Renal cortical epithelial cell (primary cell): ENCODE data around the gene PRM3. TPM values are rescaled to one million over a fixed set of nuclear protein-coding genes. Genes with fewer than 3 reads are reported as not detected.

Source experiments
- DNase-seq: peaks from one replicate; pipeline ENCODE4 v3.0.0-alpha.2; 2011; ENCODE audit warnings: low read depth
- total RNA-seq: library from RNA; depleted of rRNA; stranded (reverse); fragments of >200 nt; gene quantifications from 2 replicates; pipeline ENCODE4 v1.2.3, GENCODE V29; 2014

Gene PRM3
- total RNA-seq, 1 donor from 2014 or later = not detected

DNA sequence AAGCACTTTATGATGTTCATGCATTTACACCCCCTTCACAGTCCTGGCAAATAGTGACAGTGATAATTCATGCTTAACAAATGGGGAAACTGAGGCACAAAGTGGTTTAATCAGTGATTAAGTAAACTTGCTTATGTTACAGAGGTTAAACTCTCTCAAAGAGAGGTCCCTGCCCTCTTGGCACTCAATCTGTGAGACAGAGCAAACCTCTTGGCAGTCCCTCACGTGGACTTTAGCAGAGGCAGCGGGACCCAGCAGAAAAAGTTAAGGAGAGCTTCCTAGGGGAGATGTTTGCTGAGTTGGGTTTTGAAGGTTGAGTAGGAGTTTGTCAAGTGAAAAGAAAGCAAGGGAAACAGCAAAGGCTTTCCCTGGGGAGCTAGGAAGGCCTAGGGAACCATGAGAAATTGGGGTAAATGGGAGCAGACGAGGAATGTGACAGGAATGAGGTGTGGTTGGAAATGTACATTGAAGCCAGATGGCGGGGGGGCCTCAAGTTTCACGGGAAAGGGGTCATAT lies 28.1 kb downstream of the PRM3 start:
- DNase-seq = no peak

DNA sequence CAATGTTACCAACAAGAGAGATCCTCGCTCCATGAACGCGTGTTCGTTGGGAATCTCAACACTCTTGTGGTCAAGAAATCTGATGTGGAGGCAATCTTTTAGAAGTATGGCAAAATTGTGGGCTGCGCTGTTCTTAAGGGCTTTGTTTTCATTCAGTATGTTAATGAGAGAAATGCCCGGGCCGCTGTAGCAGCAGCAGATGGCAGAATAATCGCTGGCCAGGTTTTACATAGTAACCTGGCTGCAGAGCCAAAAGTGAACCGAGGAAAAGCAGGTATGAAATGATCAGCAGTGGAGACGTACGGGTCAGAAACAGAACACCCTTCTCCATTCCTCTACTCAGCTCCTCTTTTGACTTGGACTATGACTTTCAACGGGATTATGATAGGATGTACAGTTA lies 30.8 kb downstream of the PRM3 start:
- no peak for DNase-seq

DNA sequence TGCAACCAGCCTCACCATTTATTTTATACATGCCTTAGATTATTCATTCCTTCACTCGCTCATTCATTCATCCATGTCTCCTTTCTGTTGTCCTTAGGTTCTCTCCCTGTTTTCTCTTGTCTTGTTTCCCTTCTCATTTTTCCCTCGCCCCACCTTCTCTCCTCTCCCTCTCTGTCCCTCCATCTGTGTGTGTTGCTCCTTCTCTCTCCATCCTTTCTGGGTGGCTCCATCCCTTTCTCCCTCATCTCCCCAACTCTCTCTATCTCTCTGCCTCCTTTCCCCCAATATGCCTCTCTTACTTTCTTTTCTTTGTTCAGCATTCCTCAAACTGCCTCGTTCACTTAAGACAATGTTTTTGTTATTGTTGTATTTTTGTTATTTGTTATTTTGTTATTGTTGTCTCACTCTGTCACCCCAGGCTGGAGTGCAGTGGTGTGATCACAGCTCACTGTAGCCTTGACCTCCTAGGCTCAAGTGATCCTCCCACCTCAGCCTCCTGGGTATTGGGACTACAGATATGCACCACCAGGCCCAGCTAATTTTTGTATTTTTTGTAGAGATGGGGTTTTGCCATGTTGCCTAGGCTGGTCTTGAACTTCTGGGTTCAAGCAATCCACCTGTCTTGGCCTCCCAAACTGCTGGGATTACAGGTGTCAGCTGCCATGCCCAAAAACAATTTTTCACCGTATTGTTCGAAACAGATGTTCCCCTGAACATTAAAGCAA lies 31.8 kb downstream of the PRM3 start:
- no peak for DNase-seq

DNA sequence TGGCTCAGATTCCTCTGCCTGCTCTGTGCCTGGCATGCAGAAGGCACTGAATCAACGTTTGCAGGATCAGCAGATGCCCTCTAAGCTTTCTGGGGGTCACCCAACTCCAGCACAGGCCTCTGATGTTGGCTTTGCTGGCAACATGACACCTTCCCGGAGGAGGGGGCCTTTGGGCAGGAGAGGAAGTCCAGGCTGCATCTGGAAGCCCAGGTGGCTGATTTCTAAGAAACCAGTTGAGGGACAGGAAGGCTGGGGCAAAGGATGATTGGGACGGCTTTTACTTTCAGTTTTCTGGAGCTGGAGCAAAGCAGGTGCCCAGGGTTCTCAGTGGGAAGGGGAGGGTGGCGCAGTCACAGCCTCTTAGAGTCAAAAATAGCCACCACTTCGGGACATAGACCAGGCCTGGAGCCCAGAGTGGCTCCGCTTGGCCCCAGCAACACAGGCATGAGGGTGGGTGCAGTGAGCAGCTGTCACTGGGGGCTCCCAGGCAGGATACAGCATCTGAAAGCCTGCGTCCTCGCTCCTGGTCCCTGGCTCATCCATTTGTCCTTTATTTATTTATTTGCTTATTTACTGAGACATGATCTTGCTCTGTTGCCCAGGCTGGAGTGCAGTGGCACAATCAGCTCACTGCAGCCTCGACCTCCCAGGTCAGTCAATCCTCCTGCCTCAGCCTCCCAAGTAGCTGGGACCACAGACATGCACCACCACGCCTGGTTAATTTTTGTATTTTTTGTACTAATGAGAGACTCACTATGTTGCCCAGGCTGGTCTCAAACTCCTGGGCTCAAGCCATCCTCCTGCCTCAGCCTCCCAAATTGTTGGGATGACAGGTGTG lies 32.6 kb downstream of the PRM3 start:
- DNase-seq = no peak

DNA sequence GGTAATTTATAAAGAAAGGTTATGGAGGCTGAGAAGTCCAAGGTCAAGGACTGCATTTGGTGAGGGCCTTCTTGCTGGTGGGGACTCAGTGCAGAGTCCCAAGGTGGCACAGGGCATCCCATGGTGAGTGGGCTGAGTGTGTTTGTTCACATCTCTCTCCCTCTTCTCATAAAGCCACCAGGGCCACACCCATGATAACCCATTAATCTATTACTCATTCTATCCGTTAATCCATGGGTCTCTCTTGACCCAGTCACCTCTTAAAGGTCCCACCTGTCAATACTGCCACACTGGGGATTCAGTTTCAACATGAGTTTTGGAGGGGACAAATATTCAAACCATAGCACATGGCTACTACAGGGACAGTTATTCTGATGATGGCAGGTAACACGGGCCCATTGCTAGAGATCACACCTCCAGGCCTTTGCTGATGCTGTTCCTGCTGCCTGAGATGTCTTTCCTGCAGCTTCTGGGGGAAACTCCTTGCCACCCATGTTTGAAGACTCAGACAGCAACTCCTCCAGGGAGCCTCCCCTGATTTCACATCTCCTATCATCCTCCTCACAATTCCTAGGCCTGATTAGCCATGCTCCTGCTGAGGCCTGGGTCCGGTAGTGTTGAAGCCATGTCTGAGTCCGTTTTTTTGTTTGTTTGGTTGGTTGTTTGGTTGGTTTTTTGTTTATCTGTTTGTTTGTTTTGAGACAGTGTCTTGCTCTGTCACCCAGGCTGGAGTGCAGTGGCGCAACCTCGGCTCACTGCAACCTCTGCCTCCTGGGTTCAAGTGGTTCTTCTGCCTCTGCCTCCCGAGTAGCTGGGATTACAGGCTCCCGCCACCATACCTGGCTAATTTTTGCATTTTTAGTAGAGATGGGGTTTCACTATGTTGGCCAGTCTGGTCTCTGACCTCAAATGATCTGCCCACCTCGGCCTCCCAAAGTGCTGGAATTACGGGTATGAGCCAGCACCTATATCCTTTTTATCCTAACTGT lies 33.5 kb downstream of the PRM3 start:
- no peak for DNase-seq

DNA sequence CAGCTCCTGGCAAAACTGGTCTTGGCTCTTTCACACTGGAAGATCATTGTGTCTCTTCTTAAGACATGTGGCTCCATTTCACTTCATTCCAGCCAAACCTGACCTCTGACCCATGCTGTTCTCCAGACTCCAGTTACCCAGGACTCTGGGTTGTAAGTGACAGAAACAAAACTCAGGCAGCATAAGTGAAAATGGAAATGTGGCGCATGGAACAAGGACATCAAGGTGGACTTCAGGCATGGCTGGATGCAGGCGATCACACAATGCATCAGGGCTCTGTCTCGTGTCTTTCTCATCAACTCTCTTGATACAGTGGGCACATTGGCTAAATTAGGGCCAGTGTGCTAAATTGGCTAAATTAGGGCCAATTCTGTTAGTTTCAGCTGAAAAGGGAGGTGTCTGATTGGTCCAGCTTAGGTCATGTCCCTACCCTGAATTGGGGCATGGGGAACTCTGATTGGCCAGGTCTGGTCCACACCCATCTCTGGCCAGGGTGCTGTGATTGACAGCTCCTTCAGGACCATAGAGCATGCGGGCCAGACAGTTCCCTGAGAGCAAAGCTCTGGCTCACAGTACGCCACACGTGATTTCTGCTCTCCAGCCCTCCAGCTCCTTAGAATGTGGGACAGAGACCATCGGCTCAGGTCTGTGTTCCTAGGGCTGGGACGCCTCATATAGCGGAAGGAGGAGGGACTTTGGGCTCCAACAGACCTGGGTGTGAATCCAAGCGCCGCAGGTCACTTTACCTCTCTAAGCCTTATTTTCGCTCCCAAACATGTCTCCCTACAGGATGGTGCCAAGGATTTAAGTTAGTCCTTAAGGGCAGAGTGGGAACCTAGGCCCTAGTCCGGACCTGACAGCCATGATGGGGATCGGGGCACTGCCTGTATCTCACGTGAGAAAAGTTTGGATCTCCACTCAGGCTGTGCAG lies 34.9 kb downstream of the PRM3 start:
- DNase-seq = no peak

DNA sequence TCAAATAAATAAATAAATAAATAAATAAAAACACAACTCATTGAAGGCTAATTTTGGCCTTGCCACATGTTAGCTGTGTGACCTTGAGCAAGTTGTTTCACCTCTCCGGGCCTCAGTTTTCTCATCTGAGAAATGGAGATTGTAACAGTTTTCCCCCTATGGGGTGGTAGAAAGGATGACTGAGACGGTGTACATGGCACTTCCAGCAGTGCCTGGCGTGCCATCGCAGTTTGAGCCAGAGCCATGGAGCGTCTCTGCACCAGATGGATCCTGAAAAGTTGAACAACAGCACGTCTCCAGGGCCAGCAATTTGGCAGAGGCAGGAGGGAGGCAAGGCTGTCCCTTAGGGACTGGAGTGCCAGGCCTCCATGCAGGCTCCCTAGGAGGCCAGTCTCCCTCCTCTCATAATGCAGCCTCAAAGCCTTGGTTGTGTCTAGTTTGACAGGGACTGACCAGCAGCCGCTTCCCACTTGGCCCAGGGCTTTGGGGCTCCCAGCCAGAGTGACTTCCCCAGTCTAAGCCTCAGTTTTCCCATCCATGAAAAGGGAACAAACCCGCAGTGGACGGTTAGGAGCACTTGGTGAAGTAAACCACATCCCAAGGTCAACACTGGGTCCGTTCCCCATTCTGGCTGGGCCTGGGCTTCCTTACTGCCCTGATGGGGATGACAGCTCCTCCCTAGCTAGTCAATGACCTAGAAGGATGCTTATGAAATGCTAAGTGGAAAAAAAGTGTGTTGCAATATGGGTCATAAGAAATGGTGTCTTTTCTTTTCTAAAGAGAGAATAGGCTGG lies 36.8 kb downstream of the PRM3 start:
- DNase-seq = no peak

DNA sequence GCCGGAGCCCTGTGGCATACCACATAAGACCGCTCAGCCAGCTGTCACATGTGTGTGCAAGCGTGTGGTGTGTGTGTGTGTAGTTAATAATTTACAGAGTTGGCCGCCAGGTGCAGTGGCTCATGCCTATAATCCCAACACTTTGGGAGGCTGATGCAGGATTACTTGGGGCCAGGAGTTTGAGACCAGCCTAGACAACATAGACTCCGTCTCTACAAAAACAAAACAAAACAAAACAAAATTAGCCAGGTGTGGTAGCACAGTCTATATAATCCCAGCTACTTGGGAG lies 37.8 kb downstream of the PRM3 start:
- DNase-seq = peak; percentile 55

DNA sequence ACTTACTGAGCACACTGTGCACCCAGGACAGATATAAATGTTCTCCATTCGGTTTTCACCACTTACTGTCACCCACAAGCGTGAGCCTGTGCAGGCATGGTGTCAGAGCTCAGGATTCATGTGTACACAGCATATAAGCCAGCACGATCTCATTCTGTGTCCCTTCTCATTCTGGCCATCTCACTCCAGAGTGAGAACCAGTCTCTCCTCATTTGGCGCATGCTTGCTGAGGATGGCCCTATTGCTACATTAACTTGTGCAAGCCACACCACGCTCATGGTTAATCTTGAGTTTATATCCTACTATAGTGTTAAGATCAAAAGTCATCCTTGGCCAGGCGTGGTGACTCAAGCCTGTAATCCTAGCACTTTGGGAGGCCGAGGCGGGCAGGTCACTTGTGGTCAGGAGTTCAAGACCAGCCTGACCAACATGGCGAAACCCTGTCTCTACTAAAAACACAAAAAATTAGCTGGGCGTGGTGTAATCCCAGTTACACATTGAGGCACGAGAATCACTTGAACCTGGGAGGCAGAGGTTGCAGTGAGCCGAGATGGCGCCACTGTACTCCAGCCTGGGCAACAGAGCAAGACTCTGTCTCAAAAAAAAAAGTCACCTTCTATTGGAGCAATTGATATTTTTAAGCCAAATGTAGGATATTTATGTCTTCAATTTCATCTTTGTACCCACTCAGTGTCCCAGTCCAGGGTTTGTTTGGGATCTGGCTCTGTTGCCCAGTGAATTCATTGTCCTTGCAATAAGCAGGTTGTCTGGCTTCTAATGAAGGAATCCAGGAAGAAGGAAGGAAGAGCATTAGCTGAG lies 38.3 kb downstream of the PRM3 start:
- no peak for DNase-seq

DNA sequence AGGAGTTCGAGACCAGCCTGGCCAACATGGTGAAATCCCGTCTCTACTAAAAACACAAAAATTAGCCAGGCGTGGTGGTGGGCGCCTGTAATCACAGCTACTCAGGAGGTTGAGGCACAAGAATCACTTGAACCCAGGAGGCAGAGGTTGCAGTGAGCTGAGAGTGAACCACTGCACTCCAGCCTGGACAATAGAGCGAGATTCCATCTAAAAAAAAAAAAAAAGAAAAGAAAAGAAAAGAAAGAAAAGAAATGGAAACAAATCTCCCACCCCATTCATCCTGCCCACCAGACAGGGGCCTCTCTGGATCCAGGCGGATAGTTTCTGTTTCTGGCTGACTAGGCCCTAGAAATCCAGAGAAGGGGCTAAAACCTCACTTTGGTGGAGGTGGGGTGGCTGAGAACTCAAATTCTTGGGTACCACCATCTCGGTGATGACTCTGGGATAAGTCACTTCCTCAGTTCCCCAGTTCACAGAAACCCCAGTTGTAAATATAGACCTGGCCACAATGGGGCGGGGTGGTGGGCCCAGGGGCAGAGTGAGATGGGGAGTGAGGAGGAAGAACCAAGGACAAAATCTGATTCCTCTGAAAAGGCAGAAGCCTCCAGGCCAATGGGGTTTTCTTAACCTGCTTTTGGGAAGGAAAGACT lies 39.6 kb downstream of the PRM3 start:
- no peak for DNase-seq

DNA sequence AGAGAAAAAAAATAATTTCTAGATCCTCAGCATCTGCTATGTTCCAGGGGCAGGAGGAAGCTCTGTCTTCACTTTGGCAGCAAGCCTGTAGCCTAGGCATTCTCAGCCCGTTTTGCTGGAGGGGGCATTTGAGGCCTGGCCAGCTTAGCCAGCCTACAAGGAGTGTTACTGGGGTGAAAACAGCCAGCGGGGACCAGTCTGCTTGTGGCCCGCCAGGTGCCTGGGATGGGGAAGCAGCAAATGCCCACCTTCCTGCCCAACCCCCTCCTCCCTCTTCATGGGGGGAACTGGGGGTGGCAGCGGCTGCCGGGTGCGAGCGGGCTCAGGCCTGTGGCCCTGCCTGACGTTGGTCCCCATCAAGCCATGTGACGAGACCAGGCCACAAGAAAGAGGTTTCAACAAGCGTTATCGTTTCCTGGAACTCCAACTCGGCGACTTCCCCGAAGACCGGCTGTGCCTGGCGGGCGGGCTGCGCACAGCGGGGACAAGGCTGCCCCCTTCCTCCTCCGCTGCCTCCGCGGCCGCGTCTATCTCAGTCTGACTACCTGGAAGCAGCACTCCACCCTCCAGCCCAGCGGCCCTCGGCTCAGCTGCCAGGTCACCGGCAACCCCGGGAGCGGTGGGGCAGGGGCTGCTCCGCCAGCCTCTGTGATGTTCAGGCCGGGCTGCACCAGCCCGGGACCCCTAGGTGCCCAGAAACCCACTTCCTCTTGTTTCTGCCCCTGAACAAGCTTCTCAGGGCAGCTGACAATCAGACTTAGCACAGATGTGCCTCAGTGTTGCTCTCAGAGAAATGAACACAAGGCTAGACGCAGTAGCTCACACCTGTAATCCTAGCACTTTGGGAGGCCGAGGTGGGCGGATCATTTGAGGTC lies 40.3 kb downstream of the PRM3 start:
- DNase-seq = no peak

DNA sequence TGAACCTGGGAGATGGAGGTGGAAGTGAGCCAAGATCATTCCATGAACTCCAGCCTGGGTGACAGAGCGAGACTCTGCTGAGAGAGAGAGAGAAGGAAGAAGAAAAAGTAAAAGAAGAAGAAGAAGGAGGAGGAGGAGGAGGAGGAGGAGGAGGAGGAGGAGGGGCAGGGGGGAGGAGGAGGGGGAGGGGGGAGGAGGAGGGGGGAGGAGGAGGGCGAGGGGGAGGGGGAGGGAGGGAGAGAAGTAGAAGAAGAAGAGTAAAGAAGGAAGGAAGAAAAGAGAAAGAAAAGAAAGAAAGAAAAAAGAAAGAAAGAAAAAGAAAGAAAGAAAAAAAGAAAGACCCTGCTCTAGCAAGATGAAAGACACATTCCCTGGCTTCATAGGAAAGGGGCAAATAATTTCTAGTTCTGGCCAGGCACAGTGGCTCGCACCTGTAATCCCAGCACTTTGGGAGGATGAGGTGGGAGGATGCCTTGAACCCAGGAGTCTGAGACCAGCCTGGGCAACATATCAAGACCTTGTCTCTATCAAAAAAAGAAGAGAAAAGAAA lies 41.1 kb downstream of the PRM3 start:
- no peak for DNase-seq

DNA sequence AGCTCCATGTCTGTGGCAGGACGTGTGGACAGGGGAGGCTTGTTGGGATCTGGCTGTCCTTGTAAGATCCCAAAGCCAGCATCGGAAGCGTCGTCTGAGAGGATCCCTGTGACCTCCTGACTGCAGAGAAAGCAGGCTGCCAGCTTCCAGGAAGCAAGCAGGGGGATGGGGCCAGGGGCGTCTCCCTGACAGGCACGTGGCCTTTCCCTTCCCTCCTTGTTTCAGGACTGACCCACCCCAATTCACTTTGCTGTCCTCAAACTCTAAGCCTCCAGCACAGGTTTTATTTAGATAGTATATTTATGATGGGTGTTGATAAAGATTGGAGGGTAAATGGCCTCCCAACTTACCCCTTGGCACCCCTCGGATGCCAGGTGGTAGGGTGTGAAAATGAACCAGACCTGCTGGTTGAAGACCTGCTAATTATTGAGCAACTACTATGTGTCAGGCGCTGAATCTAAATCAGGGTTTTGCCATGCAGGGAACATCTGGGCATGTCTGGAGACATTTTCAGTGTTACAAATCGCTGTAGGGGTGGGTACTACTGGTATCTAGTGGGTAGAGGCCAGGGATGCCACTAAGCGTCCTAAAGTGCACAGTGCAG lies 42.0 kb downstream of the PRM3 start:
- no peak for DNase-seq

DNA sequence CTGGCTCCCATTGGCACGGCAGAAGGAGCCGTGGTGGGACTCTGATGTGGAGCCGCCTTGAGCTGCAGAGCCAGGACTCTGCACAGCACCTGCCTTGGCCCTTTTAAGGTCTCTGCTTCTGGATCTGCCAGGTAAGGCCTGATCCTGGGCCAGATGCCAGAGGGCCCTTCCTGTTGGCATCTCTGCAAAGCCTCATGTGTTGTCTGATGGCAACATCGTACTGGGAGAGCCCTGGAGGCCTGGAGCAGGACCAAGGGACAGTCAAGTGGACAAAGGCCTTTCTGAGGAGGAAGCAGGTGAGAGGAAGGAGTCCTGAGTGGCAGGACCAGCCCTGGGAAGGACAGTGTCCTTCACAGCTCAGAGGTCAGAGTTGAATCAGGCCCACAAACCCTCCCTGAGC lies 43.5 kb downstream of the PRM3 start:
- no peak for DNase-seq

DNA sequence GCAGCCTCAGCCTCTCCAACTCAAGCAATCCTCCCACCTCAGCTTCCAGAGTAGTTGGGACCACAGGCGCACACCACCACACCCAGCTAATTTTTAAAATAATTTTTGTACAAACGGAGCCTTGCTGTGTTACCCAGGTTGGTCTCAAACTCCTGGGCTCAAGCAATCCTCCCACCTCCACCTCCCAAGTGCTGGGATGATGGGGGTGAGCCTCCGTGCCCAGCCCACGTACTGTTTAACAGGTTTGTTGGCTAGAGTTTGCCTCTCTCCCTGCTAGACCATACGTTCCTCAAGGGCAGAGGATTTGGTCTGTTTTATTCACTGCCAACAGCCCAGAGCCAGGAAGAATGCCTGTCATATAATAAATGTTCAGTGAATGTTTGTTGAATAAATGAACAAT lies 44.0 kb downstream of the PRM3 start:
- DNase-seq = no peak

DNA sequence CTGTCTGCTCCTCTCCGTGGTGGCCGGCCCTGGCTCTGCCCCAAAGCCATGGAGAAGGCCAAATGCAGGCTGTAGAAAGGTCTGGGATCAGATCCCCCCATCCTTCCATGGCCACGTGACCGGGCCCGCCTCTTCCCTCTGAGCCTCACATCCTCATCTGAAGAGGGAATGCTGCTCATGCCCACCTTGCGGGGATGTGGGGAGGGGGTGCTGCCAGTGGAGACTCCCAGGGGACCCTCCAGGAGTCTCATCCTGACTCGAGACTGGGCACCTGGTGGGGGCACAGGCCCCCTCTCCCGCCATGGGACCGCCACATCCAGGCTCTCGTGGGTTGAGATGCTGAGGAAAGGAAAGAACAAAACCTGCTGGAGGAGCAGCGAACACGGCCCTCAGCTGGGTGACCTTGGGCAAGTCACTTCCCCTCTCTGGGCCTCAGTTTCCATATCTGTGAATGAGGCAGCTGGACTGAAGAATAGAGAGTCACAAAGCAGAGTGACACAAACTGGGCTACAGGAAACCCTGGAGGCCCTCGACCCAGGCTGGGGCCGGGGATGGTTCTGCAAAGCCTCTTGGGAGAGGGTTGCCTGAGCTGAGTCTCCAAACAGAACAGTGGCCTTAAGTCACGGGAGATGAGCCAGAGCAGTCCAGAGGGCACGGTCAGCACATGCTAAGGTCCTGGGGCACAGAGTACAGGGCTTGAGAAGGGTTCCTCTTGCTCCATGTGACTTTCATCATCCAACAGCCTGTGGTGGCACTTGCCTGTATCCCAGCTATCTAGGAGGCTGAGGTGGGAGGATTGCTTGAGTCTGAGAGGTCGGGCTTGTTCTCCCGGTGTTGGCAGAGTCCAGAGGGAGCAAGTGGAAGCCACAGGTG lies 47.5 kb downstream of the PRM3 start:
- no peak for DNase-seq
